HepG2 (cell line): ENCODE results near the gene IMMP1L. TPM values are rescaled to one million over a fixed set of nuclear protein-coding genes. Genes with fewer than 3 reads are reported as not detected.

ENCODE experiments used
- AGO2 ChIP-seq: fragments of 200-400 bp; formaldehyde crosslinking; optimal IDR thresholded peaks from 2 replicates; pipeline ENCODE3; 2017; ENCODE audit warnings: mild to moderate bottlenecking, low read depth, low read length, moderate library complexity
- BHLHE40 ChIP-seq: IDR thresholded peaks from 2 replicates; pipeline ENCODE4 v1.6.1; 2011; ENCODE audit warnings: low read length, improper control_type of control experiment
- CBX1 ChIP-seq: IDR thresholded peaks from one replicate; pipeline ENCODE4 v1.6.1; 2016; ENCODE audit warnings: antibody characterized with exemption, low read depth
- GATA4 ChIP-seq: sonication (generic); IDR thresholded peaks from 2 replicates; pipeline ENCODE4 v1.6.1; 2016; ENCODE audit warnings: antibody characterized with exemption, low read depth, borderline replicate concordance
- HNF4A ChIP-seq: sonication (generic); formaldehyde crosslinking; IDR thresholded peaks from 2 replicates; pipeline ENCODE4 v1.4.0; 2020; ENCODE audit warnings: missing genetic modification reagents
- MAZ ChIP-seq, 2 experiments: sonication (generic) in 1 of 2; formaldehyde crosslinking in 1 of 2; IDR thresholded peaks; 2 replicates each; pipeline versions ENCODE4 v1.5.0 to v1.6.1; 2012 to 2020; ENCODE audit warnings: low read depth in 2 of 2, mild to moderate bottlenecking in 2 of 2, borderline replicate concordance in 1 of 2, improper control_type of control experiment in 1 of 2, low read length in 1 of 2, missing genetic modification reagents in 1 of 2, moderate library complexity in 1 of 2
- MBNL3 ChIP-seq: fragments of 250-450 bp; sonication (Bioruptor Pico); conservative IDR thresholded peaks from 2 replicates; pipeline ENCODE4 v1.8.0; 2022; ENCODE audit warnings: mild to moderate bottlenecking, inconsistent platforms
- MXD4 ChIP-seq: IDR thresholded peaks from 2 replicates; pipeline ENCODE4 v1.6.1; 2016; ENCODE audit warnings: mild to moderate bottlenecking, missing biosample characterization, missing genetic modification reagents
- MYNN ChIP-seq: sonication (generic); formaldehyde crosslinking; IDR thresholded peaks from 2 replicates; pipeline ENCODE4 v1.4.0; 2020; ENCODE audit warnings: mild to moderate bottlenecking, low read depth, missing genetic modification reagents
- PRDM10 ChIP-seq: sonication (generic); formaldehyde crosslinking; IDR thresholded peaks from 2 replicates; pipeline ENCODE4 v1.4.0; 2020; ENCODE audit warnings: low read depth, missing genetic modification reagents
- RARG ChIP-seq: sonication (generic); formaldehyde crosslinking; IDR thresholded peaks from 2 replicates; pipeline ENCODE4 v1.4.0; 2020; ENCODE audit warnings: low read depth, mild to moderate bottlenecking, missing genetic modification reagents
- REL ChIP-seq: sonication (generic); formaldehyde crosslinking; conservative IDR thresholded peaks from 2 replicates; pipeline ENCODE4 v1.8.0; 2022; ENCODE audit warnings: mild to moderate bottlenecking, missing genetic modification reagents, moderate library complexity
- SP4 ChIP-seq: sonication (generic); formaldehyde crosslinking; IDR thresholded peaks from 2 replicates; pipeline ENCODE4 v1.8.1; 2023; ENCODE audit warnings: mild to moderate bottlenecking, missing genetic modification reagents
- SP5 ChIP-seq: IDR thresholded peaks from 2 replicates; pipeline ENCODE4 v1.6.1; 2016; ENCODE audit warnings: low read depth, borderline replicate concordance
- XBP1 ChIP-seq: sonication (generic); formaldehyde crosslinking; IDR thresholded peaks from 2 replicates; pipeline ENCODE4 v1.5.0; 2020; ENCODE audit warnings: missing genetic modification reagents
- ZBTB21 ChIP-seq: sonication (generic); formaldehyde crosslinking; IDR thresholded peaks from 2 replicates; pipeline ENCODE4 v1.4.0; 2020; ENCODE audit warnings: missing genetic modification reagents
- ZEB1 ChIP-seq: IDR thresholded peaks from 2 replicates; pipeline ENCODE4 v1.6.1; 2012; ENCODE audit warnings: mild to moderate bottlenecking, low read depth, inconsistent platforms; ENCODE audit not compliant: insufficient replicate concordance
- ZFP1 ChIP-seq: IDR thresholded peaks from 2 replicates; pipeline ENCODE4 v1.6.1; 2016
- ZFP36 ChIP-seq: fragments of 150-350 bp; IDR thresholded peaks from 2 replicates; pipeline ENCODE4 v1.6.1; 2018; ENCODE audit warnings: borderline replicate concordance, low read length, low read depth; ENCODE audit not compliant: partially characterized antibody
- ZNF496 ChIP-seq: sonication (generic); formaldehyde crosslinking; IDR thresholded peaks from 2 replicates; pipeline ENCODE4 v1.8.1; 2023; ENCODE audit warnings: mild to moderate bottlenecking, moderate library complexity, missing genetic modification reagents; ENCODE audit not compliant: insufficient replicate concordance
- ZNF567 ChIP-seq: sonication (generic); formaldehyde crosslinking; IDR thresholded peaks from 2 replicates; pipeline ENCODE4 v1.8.1; 2023; ENCODE audit warnings: mild to moderate bottlenecking, missing genetic modification reagents, borderline replicate concordance
- polyA plus RNA-seq, 8 experiments: library from polyadenylated mRNA; depleted of rRNA in 3 of 8; stranded (reverse) in 7 of 8; unstranded in 1 of 8; fragments of >200 nt; fragmentation: Illumina TruSeq in 4 of 8; extraction: Trizol in 4 of 8; gene quantifications; 2 replicates each; pipeline versions ENCODE4 v1.2.1 to v1.2.3, GENCODE V29; 2011 to 2016; ENCODE audit warnings: low read depth in 4 of 8, missing spikeins in 1 of 8, mixed read lengths in 1 of 8; ENCODE audit not compliant: insufficient read depth in 1 of 8
- total RNA-seq, 5 experiments: library from RNA; depleted of rRNA; stranded (reverse); fragments of >200 nt; fragmentation: Illumina TruSeq; extraction: Trizol; gene quantifications; 2 replicates each; pipeline ENCODE4 v1.2.3, GENCODE V29; 2016; ENCODE audit warnings: low read depth in 1 of 5
- TF ChIP-seq, protein P1 (sequence below): sonication (generic); formaldehyde crosslinking; conservative IDR thresholded peaks from 2 replicates; pipeline ENCODE4 v1.4.0; 2020; ENCODE audit warnings: missing genetic modification reagents
- TF ChIP-seq, protein P2 (sequence below): sonication (generic); formaldehyde crosslinking; IDR thresholded peaks from 2 replicates; pipeline ENCODE4 v1.4.0; 2020; ENCODE audit warnings: missing genetic modification reagents, borderline replicate concordance

The IMMP1L gene
- total and polyA plus RNA-seq, 2 of the 13 experiments (the other 11 are each of a cell fraction or from before 2014, with no cell fraction given): 42.4 to 57.9 TPM

GRCh38 chr11:31509429-31510345, at the start of gene IMMP1L, which contains the start of gene ELP4 (continued):
- TF ChIP-seq MAZ (IDR thresholded peaks at IDR 0.05; ENCODE audit: borderline replicate concordance, low read depth, low read length): no peak
- peak; percentile 87 for TF ChIP-seq MAZ (CRISPR knock-in tag; IDR thresholded peaks at IDR 0.05; ENCODE audit: low read depth)
- TF ChIP-seq ZFP36: no peak
- no peak for TF ChIP-seq SP5 (CRISPR knock-in tag)
- TF ChIP-seq, protein P1, sequence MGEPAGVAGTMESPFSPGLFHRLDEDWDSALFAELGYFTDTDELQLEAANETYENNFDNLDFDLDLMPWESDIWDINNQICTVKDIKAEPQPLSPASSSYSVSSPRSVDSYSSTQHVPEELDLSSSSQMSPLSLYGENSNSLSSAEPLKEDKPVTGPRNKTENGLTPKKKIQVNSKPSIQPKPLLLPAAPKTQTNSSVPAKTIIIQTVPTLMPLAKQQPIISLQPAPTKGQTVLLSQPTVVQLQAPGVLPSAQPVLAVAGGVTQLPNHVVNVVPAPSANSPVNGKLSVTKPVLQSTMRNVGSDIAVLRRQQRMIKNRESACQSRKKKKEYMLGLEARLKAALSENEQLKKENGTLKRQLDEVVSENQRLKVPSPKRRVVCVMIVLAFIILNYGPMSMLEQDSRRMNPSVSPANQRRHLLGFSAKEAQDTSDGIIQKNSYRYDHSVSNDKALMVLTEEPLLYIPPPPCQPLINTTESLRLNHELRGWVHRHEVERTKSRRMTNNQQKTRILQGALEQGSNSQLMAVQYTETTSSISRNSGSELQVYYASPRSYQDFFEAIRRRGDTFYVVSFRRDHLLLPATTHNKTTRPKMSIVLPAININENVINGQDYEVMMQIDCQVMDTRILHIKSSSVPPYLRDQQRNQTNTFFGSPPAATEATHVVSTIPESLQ (CRISPR knock-in tag): no peak
- TF ChIP-seq MXD4 (CRISPR knock-in tag): peak; percentile 62
- no peak for TF ChIP-seq MBNL3
- TF ChIP-seq HNF4A: no peak
- no peak for TF ChIP-seq AGO2
- no peak for TF ChIP-seq ZNF496 (CRISPR knock-in tag)
- TF ChIP-seq REL (CRISPR knock-in tag): no peak
- peak; percentile 72 for TF ChIP-seq BHLHE40
- no peak for TF ChIP-seq PRDM10
- TF ChIP-seq, protein P2, sequence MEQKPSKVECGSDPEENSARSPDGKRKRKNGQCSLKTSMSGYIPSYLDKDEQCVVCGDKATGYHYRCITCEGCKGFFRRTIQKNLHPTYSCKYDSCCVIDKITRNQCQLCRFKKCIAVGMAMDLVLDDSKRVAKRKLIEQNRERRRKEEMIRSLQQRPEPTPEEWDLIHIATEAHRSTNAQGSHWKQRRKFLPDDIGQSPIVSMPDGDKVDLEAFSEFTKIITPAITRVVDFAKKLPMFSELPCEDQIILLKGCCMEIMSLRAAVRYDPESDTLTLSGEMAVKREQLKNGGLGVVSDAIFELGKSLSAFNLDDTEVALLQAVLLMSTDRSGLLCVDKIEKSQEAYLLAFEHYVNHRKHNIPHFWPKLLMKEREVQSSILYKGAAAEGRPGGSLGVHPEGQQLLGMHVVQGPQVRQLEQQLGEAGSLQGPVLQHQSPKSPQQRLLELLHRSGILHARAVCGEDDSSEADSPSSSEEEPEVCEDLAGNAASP (CRISPR knock-in tag): 0 out of 2 replicates have a peak, but pooled peaks have one; percentile 15
- no peak for TF ChIP-seq XBP1
- no peak for TF ChIP-seq ZNF567 (CRISPR knock-in tag)
- peak; percentile 76 for TF ChIP-seq ZBTB21 (CRISPR knock-in tag)
- no peak for TF ChIP-seq CBX1
- peak; percentile 66; the same call in 1 of the 2 replicates for TF ChIP-seq SP4 (CRISPR knock-in tag)
- TF ChIP-seq ZEB1: peak; percentile 91
- peak; percentile 47; the same call in 1 of the 2 replicates for TF ChIP-seq GATA4
- TF ChIP-seq MYNN: no peak
- TF ChIP-seq RARG (CRISPR knock-in tag): no peak
- no peak for TF ChIP-seq ZFP1 (CRISPR knock-in tag)
